SK-N-SH (cell line): Measurements from ENCODE around the gene COL25A1.

Experiments
- EP300 ChIP-seq, 2 experiments: IDR thresholded peaks; 2 replicates each; pipeline versions ENCODE4 v1.4.0 to v1.6.1; 2012; ENCODE audit warnings: borderline replicate concordance in 1 of 2, low read depth in 1 of 2, low read length in 1 of 2
- EZH2phosphoT487 ChIP-seq: fragments of 200-600 bp; sonication (generic); IDR thresholded peaks from 2 replicates; pipeline ENCODE4 v1.6.1; 2017; ENCODE audit warnings: low read depth, mixed run types, mild to moderate bottlenecking, antibody characterized with exemption, moderate library complexity, borderline replicate concordance
- MXI1 ChIP-seq: IDR thresholded peaks from 2 replicates; pipeline ENCODE4 v1.6.1; 2012; ENCODE audit warnings: mild to moderate bottlenecking, low read depth, low read length, improper control_type of control experiment
- POLR2AphosphoS5 ChIP-seq: IDR thresholded peaks from 2 replicates; pipeline ENCODE4 v1.6.1; 2012; ENCODE audit warnings: low read depth, low read length
- RFX5 ChIP-seq: IDR thresholded peaks from 2 replicates; pipeline ENCODE4 v1.6.1; 2012; ENCODE audit warnings: mild to moderate bottlenecking, improper control_type of control experiment, low read length
- SIN3A ChIP-seq: IDR thresholded peaks from 2 replicates; pipeline ENCODE4 v1.6.1; 2012; ENCODE audit warnings: low read depth, mild to moderate bottlenecking, low read length, moderate library complexity, borderline replicate concordance
- TAF1 ChIP-seq: IDR thresholded peaks from 2 replicates; pipeline ENCODE4 v1.6.1; 2012; ENCODE audit warnings: low read depth, mild to moderate bottlenecking, low read length, moderate library complexity, borderline replicate concordance
- YY1 ChIP-seq: IDR thresholded peaks from 2 replicates; pipeline ENCODE4 v1.4.0; 2012; ENCODE audit warnings: low read depth, mild to moderate bottlenecking
- TF ChIP-seq, protein P1 (sequence below): fragments of 200-600 bp; sonication (generic); IDR thresholded peaks from 2 replicates; pipeline ENCODE4 v1.6.1; 2017; ENCODE audit warnings: antibody characterized with exemption, mild to moderate bottlenecking, moderate library complexity
- TF ChIP-seq, protein P2 (sequence below): IDR thresholded peaks from 2 replicates; pipeline ENCODE4; 2012
- TF ChIP-seq, protein P3 (sequence below): IDR thresholded peaks from 2 replicates; pipeline ENCODE4 v1.6.1; 2012; ENCODE audit warnings: mild to moderate bottlenecking, low read depth, low read length, moderate library complexity
- TF ChIP-seq, protein P4 (sequence below): IDR thresholded peaks from 2 replicates; pipeline ENCODE4 v1.4.0; 2012; ENCODE audit warnings: low read depth

DNA sequence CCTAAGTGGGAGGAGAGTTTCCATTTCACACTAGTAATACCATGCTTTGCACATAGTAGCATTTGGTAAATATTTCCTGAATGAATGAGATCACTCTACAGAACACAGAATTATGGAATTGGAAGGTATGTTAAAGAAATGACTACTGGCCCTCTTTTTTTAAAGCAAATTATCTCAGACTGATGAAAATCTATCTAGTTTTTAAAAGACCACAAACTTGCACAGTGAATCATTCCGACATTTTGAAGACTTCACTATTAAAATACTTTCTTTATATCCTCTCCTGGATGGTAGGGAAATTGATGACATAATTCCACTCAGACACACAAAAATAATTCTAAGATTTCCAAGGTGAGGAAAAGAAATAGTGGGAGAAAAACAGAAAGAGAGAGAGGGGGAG is 471.2 kb downstream of the COL25A1 start:
- TF ChIP-seq, protein P1, sequence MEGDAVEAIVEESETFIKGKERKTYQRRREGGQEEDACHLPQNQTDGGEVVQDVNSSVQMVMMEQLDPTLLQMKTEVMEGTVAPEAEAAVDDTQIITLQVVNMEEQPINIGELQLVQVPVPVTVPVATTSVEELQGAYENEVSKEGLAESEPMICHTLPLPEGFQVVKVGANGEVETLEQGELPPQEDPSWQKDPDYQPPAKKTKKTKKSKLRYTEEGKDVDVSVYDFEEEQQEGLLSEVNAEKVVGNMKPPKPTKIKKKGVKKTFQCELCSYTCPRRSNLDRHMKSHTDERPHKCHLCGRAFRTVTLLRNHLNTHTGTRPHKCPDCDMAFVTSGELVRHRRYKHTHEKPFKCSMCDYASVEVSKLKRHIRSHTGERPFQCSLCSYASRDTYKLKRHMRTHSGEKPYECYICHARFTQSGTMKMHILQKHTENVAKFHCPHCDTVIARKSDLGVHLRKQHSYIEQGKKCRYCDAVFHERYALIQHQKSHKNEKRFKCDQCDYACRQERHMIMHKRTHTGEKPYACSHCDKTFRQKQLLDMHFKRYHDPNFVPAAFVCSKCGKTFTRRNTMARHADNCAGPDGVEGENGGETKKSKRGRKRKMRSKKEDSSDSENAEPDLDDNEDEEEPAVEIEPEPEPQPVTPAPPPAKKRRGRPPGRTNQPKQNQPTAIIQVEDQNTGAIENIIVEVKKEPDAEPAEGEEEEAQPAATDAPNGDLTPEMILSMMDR, result no peak
- TF ChIP-seq, protein P2, sequence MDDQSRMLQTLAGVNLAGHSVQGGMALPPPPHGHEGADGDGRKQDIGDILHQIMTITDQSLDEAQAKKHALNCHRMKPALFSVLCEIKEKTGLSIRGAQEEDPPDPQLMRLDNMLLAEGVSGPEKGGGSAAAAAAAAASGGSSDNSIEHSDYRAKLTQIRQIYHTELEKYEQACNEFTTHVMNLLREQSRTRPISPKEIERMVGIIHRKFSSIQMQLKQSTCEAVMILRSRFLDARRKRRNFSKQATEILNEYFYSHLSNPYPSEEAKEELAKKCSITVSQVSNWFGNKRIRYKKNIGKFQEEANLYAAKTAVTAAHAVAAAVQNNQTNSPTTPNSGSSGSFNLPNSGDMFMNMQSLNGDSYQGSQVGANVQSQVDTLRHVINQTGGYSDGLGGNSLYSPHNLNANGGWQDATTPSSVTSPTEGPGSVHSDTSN, result no peak
- TF ChIP-seq POLR2AphosphoS5, result no peak
- no peak for TF ChIP-seq SIN3A
- TF ChIP-seq YY1, result no peak
- TF ChIP-seq EZH2phosphoT487, result no peak
- TF ChIP-seq RFX5, result no peak
- no peak for TF ChIP-seq EP300 (IDR thresholded peaks at IDR 0.05; ENCODE audit: borderline replicate concordance in 1 of 2, low read depth in 1 of 2, low read length in 1 of 2)
- no peak for TF ChIP-seq MXI1
- TF ChIP-seq, protein P3, sequence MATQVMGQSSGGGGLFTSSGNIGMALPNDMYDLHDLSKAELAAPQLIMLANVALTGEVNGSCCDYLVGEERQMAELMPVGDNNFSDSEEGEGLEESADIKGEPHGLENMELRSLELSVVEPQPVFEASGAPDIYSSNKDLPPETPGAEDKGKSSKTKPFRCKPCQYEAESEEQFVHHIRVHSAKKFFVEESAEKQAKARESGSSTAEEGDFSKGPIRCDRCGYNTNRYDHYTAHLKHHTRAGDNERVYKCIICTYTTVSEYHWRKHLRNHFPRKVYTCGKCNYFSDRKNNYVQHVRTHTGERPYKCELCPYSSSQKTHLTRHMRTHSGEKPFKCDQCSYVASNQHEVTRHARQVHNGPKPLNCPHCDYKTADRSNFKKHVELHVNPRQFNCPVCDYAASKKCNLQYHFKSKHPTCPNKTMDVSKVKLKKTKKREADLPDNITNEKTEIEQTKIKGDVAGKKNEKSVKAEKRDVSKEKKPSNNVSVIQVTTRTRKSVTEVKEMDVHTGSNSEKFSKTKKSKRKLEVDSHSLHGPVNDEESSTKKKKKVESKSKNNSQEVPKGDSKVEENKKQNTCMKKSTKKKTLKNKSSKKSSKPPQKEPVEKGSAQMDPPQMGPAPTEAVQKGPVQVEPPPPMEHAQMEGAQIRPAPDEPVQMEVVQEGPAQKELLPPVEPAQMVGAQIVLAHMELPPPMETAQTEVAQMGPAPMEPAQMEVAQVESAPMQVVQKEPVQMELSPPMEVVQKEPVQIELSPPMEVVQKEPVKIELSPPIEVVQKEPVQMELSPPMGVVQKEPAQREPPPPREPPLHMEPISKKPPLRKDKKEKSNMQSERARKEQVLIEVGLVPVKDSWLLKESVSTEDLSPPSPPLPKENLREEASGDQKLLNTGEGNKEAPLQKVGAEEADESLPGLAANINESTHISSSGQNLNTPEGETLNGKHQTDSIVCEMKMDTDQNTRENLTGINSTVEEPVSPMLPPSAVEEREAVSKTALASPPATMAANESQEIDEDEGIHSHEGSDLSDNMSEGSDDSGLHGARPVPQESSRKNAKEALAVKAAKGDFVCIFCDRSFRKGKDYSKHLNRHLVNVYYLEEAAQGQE, result no peak
- TF ChIP-seq, protein P4, sequence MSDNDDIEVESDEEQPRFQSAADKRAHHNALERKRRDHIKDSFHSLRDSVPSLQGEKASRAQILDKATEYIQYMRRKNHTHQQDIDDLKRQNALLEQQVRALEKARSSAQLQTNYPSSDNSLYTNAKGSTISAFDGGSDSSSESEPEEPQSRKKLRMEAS, result no peak
- no peak for TF ChIP-seq TAF1
